SK-MEL-5 (cell line): ENCODE data around the gene IL1RAP. TPM values are rescaled to one million over a fixed set of nuclear protein-coding genes. Genes with fewer than 3 reads are reported as not detected.
"Not testable (repeated sequence)": the region's sequence is repeated elsewhere in the genome, so short reads cannot be mapped to it uniquely, and the experiment has no call there.

Experiments used
- DNase-seq: peaks from one replicate; pipeline ENCODE4 v3.0.0-alpha.2; 2016; ENCODE audit warnings: low read depth, low spot score
- in situ Hi-C: cut with HindIII; loops from 2 replicates; pipeline ENCODE4 v1.10.0; 2016; ENCODE audit warnings: low sequenced_read_pairs, high pct_unique_total_duplicates, low pct_unique_long_range_greater_than_20kb
- polyA plus RNA-seq, 2 experiments: library from polyadenylated mRNA; depleted of rRNA; stranded (reverse); fragments of >200 nt; gene quantifications; 2 replicates each; pipeline ENCODE4 v1.2.3, GENCODE V29; 2015
- total RNA-seq: library from RNA; depleted of rRNA; stranded (reverse); fragments of >200 nt; shearing (Covaris generic); gene quantifications from 2 replicates; pipeline ENCODE4 v1.2.3, GENCODE V29; 2014; rRNA removed

Gene IL1RAP, protein sequence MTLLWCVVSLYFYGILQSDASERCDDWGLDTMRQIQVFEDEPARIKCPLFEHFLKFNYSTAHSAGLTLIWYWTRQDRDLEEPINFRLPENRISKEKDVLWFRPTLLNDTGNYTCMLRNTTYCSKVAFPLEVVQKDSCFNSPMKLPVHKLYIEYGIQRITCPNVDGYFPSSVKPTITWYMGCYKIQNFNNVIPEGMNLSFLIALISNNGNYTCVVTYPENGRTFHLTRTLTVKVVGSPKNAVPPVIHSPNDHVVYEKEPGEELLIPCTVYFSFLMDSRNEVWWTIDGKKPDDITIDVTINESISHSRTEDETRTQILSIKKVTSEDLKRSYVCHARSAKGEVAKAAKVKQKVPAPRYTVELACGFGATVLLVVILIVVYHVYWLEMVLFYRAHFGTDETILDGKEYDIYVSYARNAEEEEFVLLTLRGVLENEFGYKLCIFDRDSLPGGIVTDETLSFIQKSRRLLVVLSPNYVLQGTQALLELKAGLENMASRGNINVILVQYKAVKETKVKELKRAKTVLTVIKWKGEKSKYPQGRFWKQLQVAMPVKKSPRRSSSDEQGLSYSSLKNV
- total RNA-seq, result 512 and 514 TPM in 2 replicates
- 346 and 425 TPM in 2 replicates for polyA plus RNA-seq (2015; cell fraction: cytosol; rRNA removed)
- 327 and 374 TPM in 2 replicates for polyA plus RNA-seq (2015; cell fraction: nucleus; rRNA removed)

DNA sequence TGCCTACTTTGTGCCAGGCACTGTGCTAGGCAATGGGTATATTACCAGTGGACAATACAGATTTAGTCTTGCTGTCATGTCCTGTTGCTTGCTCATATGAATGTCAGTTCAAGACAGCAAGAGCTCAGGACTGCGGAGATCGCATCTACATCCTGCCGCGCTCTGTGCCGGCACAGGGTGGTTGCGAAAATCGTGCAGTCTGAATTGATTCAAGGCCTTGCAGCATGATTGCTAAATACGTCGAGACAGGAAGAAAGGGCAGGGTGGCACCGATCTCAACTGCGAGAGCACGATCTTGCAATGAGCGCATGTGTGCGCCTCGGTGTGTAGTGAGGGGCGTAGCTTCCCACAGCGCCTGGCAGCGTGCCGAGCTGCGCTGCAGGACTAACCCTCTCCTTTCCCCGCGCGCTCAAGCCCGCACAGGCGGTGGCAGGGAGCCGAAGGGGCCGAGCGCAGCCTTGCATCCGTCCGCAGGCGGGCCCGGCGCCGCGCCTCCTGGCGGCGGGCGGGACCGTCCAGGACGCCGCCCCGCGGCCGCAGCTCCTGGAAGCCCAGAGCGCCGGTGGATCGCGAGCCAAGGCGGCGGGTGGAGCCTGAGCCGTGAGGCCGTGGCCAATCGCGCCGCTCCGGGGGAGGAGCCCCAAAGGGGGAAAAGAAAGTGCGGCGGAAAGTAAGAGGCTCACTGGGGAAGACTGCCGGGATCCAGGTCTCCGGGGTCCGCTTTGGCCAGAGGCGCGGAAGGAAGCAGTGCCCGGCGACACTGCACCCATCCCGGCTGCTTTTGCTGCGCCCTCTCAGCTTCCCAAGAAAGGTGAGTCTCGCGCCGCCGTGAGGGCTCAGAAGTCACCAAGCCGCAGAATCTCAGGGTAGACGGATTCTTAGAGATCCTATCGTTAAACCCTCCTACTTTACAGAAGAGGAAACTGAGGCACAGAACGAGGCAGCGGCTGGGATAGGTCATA lies at the start of gene IL1RAP:
Gene IL1RAP (plus strand): TSS at position 677 of the 962 bp plus-strand sequence. CDS start 50,205 bp downstream, outside the sequence.
- peak; percentile 97 for DNase-seq
- in situ Hi-C loops, result no loop called here

DNA sequence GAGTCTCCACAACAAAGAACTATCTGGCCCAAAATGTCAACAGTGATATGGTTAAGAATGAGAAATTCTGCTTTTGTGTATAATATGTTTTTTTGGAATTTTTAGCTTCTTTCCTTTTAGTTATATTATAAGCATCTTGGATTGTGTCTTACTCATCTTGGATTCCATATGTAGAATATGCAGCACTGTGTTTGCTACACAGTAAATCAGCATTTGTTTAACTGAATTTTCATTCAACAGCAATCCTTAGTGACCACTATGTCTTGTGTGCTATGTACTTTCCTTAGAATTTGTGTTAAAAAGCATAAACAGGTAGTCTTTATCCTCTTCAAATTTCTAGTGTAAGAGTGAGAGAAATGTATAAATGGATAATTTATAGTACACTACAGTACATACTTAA lies 46.0 kb upstream of the IL1RAP start:
- no peak for DNase-seq
- in situ Hi-C loops, result loop anchor here (25.0 kb wide), 2 partner anchors 106 to 256 kb away; no protein-coding TSS in a partner anchor

DNA sequence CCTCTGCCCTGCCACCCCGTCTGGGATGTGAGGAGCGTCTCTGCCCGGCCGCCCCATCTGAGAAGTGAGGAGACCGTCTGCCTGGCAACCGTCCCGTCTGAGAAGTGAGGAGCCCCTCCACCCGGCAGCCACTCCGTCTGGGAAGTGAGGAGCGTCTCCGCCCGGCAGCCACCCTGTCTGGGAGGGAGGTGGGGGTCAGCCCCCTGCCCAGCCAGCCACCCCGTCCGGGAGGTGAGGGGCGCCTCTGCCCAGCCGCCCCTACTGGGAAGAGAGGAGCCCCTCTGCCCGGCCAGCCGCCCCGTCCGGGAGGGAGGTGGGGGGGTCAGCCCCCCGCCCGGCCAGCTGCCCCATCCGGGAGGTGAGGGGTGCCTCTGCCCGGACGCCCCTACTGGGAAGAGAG lies 40.6 kb upstream of the IL1RAP start:
- DNase-seq, result not testable (repeated sequence)
- in situ Hi-C loops, result loop anchor here (25.0 kb wide), 2 partner anchors 111 to 261 kb away; no protein-coding TSS in a partner anchor

DNA sequence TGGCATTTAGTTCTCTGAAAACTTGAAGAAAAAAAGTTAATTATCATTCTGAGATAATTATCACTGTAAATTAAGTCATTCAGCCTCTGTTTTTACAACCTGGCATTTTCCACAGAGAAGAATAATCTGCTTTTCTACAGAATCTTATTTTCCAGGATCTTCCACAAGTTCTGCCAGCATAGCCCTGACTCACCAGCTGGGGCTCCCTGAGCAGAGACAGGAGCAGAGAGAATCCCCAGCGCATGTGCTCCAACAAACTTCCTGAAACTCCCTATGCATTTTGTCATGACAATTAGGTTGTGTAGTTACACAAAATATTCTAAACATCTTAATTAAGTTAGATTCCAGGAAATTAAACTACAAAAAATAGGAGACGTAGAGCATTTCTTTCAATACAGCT lies 32.1 kb upstream of the IL1RAP start:
- in situ Hi-C loops, result no loop called here
- DNase-seq, result no peak

DNA sequence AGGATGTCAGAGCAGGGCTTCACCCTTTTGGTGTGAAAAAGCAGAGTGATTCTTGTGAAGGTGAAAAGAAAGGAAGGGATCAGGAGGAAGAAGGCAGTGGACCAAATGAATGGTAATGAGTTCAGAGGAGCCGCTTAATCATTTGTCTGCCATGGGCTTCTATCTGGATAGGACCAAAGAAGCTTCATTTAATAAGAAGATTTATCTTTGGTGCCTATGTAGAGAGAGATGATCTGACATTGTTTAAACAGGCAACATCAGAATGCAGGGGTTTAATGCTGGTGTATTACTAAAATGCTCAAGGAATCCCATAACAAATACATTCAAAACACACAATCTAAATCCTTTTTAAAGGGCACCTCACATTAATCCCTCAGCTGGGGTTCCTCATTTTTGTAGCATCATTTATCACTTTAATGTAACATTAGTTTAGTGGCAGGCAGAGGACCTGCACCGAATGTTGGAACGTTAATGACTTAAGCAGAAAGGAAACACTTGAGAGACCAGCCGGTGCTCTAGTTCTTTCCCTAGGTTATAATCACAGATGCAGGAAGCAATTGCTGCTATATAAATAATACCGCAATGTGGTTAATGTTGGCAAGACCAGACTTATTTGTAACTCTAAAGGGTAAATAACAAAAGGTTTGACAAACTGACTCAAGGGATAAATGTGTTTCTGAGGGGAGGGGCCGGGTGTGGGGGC lies 27.9 kb upstream of the IL1RAP start:
- DNase-seq, result no peak

DNA sequence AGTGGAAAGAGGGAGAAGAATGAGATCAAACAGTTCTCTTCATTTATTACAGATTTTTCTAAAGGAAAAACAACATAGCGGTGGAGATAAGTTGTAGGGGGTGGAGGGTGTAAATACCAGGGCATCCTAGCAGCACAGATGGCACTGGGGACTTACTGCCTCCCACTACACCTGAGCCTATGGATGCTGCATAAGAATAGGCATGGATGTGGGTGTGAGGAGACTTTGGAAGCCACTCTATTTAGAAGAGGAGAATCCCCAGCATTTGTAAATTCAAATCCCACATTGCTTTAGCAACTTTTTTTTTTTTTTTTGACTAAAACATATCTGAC lies 27.4 kb upstream of the IL1RAP start:
- in situ Hi-C loops, result no loop called here
- DNase-seq, result no peak

More for the DNA sequence above, 27.9 kb upstream of the IL1RAP start:
- in situ Hi-C loops, result no loop called here

DNA sequence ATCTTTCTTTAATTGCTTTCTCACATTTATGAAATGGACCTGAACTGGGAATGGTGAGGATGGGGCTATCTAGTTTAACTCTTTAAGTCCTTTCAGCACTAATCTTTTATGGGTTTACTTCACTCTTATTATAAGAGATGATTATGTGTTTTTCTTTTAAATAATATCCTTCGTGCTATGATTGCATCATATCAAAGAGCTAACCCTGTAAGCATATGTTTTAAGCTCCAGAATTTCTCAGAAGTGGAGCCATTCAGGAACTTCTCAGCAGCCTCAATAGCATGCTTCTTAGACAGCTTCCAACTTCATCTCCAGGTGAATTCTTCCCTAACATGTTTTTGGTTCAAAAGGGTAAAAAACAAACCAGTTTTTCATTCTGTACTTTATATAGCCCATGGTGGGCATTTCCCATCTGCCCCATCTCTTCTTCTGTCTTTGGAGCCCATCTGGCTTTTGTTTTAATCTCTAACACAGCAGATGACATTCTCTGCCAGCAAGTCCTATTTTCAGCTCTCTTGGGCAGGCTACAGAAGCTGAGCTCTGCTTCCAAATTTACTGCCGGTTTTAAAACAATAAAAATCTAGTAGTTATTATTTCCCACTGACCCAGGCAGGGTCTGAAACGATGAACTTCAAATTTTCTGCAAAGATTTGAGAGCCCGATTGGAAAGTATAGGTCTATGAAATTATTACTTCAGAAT lies 26.8 kb upstream of the IL1RAP start:
- in situ Hi-C loops, result no loop called here

DNA sequence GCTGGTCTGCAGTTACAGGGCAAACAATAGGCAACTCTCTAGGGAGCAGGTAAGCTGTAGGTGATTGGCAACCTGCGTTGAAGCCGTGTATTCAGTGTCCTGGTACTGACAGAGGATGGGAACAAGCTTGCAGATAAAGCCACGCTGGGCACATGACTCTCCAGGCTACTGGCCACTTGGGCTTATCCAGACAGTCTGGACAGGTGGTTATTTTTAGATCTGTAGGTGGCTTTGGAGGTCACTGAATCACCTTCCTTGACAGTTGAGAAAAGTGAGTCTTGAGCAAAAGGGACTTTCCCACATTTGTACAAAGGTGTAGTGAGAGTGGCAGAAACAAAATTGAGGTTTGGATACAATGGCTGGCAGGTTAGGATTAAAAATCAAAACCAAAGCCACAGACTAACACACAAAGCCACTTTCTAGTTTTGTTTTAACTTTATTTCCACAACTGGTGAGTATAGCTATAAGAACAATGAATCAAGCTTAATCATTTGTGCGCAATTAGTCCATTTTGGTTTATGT lies 22.3 kb upstream of the IL1RAP start:
- DNase-seq, result no peak
- in situ Hi-C loops, result no loop called here

More for the DNA sequence above, 26.8 kb upstream of the IL1RAP start:
- DNase-seq, result no peak

DNA sequence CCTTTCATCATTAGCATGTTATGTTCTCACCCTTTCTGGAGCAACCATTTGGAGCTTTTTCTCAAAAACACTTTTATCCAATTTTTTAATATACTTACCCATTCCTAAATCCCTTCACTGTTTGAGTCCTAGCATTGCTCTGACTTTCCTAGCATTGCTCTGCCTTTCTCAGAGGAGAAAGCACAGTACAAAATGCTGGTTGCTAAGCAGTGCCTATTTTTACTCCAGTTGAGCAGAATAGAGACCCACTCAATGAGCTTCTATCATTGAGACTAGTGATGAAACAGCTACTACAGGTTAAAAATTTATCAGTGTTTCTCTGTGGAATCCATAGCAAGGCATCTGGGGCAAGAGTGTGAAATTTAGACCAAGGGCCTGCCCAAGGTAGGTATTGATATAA lies 21.8 kb upstream of the IL1RAP start:
- in situ Hi-C loops, result no loop called here
- DNase-seq, result no peak

DNA sequence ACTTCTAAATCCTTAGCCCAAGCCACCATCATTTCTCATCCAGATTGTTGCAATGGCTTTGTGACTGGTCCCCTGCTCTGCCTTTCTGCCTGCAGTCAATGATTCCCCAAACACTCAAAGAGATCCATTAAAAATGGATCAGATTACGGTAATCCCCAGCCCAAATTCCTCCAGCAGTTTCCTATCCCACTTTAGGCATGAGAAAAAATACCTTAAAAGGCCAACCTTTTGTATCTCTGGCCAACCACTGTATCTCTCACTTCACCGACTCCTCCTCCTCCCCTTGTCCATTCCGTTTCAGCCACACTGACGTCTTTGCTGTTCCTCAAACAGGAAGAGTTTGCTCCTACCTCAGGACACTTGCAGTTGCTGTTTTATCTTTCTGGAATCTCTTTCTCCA lies 20.9 kb upstream of the IL1RAP start:
- in situ Hi-C loops, result no loop called here

DNA sequence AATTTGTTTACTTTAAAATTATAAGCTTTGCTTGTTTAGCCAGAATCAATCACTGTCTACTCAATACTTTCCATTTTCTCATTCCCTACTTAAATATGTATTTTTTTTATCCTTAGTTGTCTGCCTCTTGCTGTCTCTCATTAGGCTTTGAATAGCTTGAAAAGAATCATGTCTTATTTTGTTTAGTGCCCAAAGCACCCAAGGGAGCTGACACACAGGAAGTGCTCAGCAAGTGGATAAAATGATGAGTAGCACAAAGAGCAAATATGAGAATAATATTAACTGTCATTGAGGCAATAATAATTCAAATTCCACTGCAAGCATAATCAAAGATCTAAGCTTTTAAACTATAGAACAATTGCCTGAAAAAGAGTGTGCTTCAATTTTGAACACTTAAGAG lies 19.0 kb upstream of the IL1RAP start:
- in situ Hi-C loops, result no loop called here
- DNase-seq, result peak; percentile 43

More for the DNA sequence above, 20.9 kb upstream of the IL1RAP start:
- DNase-seq, result no peak

DNA sequence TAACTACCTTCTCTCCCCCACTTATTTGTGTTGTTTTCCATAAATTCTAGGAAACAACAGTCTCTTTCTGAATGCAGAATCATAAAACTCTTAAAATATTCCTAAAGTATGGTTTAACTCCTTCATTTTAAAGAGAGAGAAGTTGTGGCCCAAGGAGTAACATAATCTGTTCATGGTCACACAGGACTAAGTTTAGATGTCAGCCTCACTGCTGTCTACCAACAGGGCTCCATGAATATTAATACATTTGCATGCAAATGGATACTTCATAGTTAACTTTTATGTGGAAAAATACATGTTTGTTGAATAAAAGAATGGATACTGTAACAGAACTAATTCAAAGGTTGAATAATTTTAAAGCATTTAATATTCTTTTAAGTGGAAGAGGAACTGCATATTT lies 18.5 kb upstream of the IL1RAP start:
- peak; percentile 9 for DNase-seq
- in situ Hi-C loops, result no loop called here

DNA sequence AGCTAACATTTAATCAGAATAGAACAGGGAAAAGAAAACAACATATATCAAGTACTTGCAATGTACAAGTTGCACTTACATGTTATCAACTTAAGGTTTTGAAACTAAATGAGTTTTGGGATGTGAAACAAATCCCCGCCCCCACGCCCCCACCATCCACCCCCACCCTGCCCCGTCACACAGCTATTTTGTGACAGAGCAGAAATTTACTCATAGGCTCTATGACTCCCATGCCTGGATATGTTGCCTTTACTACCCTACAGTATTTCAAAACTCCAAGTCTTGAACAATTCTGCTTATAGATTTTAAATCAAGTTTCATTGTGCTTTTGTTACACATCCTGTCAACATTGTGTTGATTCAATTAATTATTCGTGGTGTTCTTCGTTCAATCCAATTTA lies 18.1 kb upstream of the IL1RAP start:
- DNase-seq, result peak; percentile 50
- in situ Hi-C loops, result no loop called here

DNA sequence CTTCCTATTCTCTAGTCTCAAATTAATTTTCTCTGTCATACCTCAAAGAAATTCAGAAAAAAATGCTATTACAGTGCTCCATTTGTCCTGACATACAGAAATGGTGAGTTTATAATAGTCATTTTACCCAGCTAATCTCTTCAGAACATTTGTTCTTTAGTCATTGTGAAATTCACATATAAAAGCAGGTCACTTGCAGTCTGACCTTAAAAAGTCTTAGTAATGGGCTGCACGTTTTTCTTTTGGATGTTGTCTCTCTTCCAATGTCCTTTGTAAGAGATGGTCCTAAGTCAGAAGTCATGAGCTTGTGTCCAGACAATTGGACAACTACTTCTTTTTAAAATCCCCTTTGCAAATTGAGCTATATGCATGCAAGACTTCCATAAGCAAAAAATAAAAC lies 17.0 kb upstream of the IL1RAP start:
- in situ Hi-C loops, result no loop called here
- DNase-seq, result peak; percentile 16

DNA sequence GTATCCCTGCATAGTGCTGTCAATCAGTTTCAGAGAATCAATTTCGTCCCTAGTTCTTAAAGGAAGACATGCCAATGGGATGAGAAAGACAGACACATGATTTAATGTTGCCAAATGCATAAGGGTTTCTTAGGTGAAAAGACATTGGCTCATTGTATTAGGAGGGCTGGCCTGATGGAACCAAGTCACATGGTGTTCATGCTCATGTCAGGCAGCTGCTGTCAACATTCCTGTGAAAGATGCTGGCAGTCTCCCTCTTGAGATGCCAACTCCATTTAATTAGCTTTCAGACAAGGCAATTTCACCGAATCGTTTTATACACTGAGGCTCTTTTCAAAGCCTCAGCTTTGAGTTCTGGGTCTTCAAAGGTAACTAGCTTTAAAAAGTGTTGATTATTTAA lies 16.1 kb upstream of the IL1RAP start:
- in situ Hi-C loops, result no loop called here
- peak; percentile 99 for DNase-seq

DNA sequence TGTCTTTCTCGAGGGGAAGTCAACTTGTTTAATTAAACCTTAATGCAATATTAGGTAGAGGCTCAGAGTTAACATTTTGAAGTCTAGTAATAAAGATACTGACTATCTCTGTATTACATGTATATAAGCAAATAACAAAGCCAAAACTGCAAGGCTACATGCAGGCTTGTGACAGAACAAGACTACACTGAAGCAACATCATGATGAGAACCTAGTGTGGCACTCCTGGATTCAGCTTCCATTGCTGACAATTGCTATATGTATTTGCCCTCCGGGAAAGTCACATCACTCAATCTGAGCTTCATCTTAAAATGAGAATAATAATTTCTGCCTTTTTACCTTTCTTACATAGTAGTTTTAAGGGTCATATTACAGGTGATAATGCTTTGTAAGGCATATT lies 15.6 kb upstream of the IL1RAP start:
- peak; percentile 63 for DNase-seq
- in situ Hi-C loops, result no loop called here

DNA sequence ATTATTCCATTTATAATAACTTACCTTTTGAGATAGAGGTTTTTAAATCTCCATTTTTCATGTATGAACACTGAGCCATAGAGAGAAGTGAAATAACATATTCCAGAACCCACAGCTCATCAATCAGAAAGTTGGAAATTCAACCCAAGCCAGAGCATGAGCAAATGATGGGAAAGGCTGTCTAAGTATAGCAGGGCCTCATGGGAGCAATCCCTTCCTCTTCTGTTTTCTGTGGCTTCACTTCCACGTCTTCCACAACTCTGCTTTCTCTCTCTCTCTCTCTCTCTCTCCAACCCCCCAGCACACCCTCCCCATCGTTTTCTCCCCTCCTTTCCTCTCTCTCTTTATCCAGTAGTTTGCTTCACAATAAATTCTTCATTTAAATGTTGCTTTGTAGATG lies 14.8 kb upstream of the IL1RAP start:
- peak; percentile 86 for DNase-seq
- in situ Hi-C loops, result no loop called here
